ENCODE data around the gene NFATC2IP. TPM values are rescaled to one million over a fixed set of nuclear protein-coding genes. Genes with fewer than 3 reads are reported as not detected.
"Not testable (repeated sequence)": the region's sequence is repeated elsewhere in the genome, so short reads cannot be mapped to it uniquely, and the experiment has no call there.

NFATC2IP gene
- total RNA-seq, 3 donors from 2014 or later, result 23.2 to 38.1 (median 27.9) TPM

DNA sequence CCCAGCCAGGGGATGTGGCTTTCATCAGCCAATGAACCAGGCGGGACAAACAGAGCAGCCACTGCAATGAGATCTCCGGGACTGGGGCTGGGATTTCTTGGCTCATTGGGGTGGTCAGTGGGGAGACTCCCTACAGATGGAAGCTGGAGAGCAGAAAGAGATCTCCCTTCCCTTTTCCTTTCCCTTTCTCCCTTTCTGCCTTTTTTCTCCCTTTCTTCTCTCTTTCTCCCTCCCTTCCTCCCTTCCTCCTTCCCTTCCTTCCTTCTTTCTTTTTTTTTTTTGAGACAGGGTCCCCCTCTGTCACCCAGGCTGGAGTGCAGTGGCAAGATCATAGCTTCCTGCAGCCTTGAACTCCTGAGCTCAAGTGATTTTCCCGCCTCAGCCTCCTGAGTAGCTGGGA is 48.1 kb downstream of the NFATC2IP start:
- Histone ChIP-seq H3K4me1 (no peaks in the 10 kb centered on the region), H3K36me3 (no peaks in the 10 kb centered on the region), H3K27me3 (peaks cover 0 to 3% of the 10 kb centered on the region in 2 donors), H3K27ac (no peak overlapping the region), H3K4me3 (no peak overlapping the region), H3K9me3 (no peaks in the 10 kb centered on the region)
- no peak for DNase-seq (ENCODE audit: low spot score in 2 of 2)
- intact Hi-C loops (cut with DNase I; ENCODE audit: low total_unique reads), result no loop called here
- TF ChIP-seq POLR2A (IDR thresholded peaks at IDR 0.05), result no peak
- TF ChIP-seq, protein P1, sequence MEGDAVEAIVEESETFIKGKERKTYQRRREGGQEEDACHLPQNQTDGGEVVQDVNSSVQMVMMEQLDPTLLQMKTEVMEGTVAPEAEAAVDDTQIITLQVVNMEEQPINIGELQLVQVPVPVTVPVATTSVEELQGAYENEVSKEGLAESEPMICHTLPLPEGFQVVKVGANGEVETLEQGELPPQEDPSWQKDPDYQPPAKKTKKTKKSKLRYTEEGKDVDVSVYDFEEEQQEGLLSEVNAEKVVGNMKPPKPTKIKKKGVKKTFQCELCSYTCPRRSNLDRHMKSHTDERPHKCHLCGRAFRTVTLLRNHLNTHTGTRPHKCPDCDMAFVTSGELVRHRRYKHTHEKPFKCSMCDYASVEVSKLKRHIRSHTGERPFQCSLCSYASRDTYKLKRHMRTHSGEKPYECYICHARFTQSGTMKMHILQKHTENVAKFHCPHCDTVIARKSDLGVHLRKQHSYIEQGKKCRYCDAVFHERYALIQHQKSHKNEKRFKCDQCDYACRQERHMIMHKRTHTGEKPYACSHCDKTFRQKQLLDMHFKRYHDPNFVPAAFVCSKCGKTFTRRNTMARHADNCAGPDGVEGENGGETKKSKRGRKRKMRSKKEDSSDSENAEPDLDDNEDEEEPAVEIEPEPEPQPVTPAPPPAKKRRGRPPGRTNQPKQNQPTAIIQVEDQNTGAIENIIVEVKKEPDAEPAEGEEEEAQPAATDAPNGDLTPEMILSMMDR (IDR thresholded peaks at IDR 0.05), result no peak
- TF ChIP-seq POLR2AphosphoS5 (IDR thresholded peaks at IDR 0.05), result no peak

DNA sequence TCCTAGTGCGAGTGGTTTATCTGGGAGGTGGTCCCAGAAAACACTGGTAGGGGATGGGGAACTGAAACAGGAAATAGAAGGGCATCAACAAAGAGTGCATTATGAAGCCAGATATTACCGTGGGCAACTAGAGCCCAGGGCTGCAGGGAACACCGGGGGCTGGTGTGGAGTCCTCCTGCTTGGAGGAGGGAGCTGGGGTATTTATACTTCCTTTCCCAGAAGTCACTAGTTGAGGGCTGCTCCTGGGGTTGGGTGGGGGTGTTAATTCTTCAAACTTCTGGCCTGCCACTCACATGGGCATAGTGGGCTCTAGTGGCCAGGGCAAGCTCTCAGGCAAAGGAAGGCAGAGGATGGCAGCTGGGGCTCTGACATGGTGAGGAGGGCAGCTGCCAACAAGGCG is 48.8 kb downstream of the NFATC2IP start:
- no peaks in the 10 kb centered on the region for H3K9me3 ChIP-seq
- H3K27me3 ChIP-seq, result no peaks in the 10 kb centered on the region
- intact Hi-C loops (cut with DNase I; ENCODE audit: low total_unique reads), result no loop called here
- H3K4me3 ChIP-seq, result no peak overlapping the region
- no peak for DNase-seq (ENCODE audit: low spot score in 2 of 2)
- TF ChIP-seq POLR2AphosphoS5 (IDR thresholded peaks at IDR 0.05), result no peak
- TF ChIP-seq, protein P1 (IDR thresholded peaks at IDR 0.05), result no peak
- TF ChIP-seq POLR2A (IDR thresholded peaks at IDR 0.05), result no peak
- no peak overlapping the region for H3K27ac ChIP-seq
- H3K4me1 ChIP-seq, result no peaks in the 10 kb centered on the region
- no peaks in the 10 kb centered on the region for H3K36me3 ChIP-seq

DNA sequence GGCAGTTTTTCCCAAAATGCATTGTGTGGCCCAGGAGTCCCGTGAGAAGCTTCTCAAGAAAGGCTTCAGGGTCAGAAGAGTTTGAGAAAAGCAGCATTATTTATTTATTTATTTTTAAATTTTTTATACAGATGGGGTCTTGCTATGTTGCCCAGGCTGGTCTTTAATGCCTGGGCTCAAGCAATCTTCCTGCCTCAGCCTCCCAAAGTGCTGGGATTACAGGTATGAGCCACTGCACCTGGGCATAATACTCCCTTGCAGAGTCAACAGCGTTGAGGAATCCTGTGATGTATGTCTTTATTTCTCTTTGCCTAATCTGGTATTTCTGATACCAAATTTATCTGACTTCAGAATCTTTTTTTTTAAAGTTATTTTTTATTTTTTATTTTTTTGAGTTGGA is 49.3 kb downstream of the NFATC2IP start:
- TF ChIP-seq POLR2A (IDR thresholded peaks at IDR 0.05), result no peak
- no peak for TF ChIP-seq POLR2AphosphoS5 (IDR thresholded peaks at IDR 0.05)
- TF ChIP-seq, protein P1 (IDR thresholded peaks at IDR 0.05), result no peak
- Histone ChIP-seq H3K27me3 (no peaks in the 10 kb centered on the region), H3K4me1 (no peaks in the 10 kb centered on the region), H3K9me3 (no peaks in the 10 kb centered on the region), H3K27ac (no peak overlapping the region), H3K36me3 (no peaks in the 10 kb centered on the region), H3K4me3 (no peak overlapping the region)
- intact Hi-C loops (cut with DNase I; ENCODE audit: low total_unique reads), result no loop called here
- no peak for DNase-seq (ENCODE audit: low spot score in 2 of 2)

DNA sequence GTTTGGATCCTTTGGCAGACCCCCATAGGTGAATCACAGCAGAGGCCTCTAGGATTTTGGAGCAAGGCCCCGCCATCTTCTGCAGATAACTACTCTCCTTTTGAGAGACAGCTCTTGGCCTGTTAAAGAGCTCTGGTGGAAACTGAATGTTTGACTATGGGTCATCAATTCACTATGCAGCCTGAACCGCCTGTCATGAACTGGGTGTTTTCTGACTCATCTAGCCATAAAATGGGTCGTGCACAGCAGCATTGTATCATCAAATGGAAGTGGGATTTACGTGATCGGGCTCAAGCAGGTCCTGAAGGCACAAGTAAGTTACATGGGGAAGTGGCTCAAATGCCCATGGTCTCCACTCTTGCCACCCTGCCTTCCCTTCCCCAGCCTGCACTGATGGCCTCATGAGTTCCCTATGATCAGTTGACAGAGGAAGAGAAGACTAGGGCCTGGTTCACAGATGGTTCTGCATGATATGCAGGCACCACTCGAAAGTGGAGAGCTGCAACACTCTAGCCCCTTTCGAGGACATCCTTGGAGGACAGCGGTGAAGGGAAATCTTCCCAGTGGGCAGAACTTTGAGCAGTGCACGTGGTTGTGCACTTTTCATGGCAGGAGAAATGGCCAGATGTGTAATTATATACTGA is 53.9 kb downstream of the NFATC2IP start:
- H3K36me3 ChIP-seq; DNase-seq (ENCODE audit: low spot score in 2 of 2); H3K4me1 ChIP-seq; H3K4me3 ChIP-seq; intact Hi-C loops (cut with DNase I; ENCODE audit: low total_unique reads); H3K27ac ChIP-seq; H3K27me3 ChIP-seq; H3K9me3 ChIP-seq: not testable (repeated sequence)

DNA sequence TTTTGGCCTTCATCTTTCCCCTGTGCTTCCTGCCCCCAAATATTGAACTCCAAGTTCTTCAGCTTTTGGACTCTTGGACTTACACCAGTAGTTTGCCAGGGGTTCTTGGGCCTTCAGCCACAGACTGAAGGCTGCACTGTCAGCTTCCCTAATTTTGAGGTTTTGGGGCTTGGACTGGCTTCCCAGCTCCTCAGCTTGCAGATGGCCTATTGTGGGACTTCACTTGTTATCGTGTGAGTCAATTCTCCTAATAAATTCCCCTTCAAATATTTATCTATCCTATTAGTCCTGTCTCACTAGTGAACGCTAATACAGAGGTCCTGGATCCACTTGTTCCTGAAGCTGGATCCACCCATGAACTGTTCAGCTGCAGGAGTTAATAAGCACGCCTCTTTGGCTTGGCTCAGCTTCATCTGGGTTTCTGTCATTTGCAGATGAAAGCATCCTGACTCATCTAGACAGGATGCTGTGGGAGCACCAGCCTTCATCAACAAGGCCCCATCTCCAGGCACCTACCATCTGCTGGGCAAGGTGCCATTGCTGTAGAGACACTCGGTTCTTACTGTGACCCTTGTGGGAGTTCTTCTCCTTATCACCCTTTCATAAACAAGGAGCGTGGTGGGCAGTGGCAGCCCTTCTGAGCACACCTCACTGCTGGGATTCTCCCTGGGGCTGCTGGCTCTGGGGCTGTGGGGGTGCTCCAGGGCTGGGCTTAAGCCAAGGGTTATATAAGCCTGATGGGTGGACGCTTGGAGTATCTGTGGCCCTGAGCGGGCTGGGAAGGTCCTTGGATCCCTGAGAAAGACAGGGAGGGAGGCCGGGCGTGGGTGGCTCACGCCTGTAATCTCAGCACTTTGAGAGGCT is 57.2 kb downstream of the NFATC2IP start:
- Histone ChIP-seq H3K27ac (no peak overlapping the region), H3K4me3 (no peak overlapping the region), H3K27me3 (no peaks in the 10 kb centered on the region), H3K36me3 (no peaks in the 10 kb centered on the region), H3K4me1 (no peaks in the 10 kb centered on the region), H3K9me3 (no peaks in the 10 kb centered on the region)
- no peak for TF ChIP-seq POLR2AphosphoS5 (IDR thresholded peaks at IDR 0.05)
- no peak for TF ChIP-seq POLR2A (IDR thresholded peaks at IDR 0.05)
- TF ChIP-seq, protein P1 (IDR thresholded peaks at IDR 0.05), result no peak
- no peak for DNase-seq (ENCODE audit: low spot score in 2 of 2)
- intact Hi-C loops (cut with DNase I; ENCODE audit: low total_unique reads), result no loop called here
